Urinary bladder (tissue), 4 donors: ENCODE data around the gene SLC26A4. TPM values are rescaled to one million over a fixed set of nuclear protein-coding genes. Genes with fewer than 3 reads are reported as not detected.

Experiments
- DNase-seq: peaks from one replicate; pipeline ENCODE4 v3.0.0-alpha.2; 2015; ENCODE audit errors: extremely low spot score
- H3K27ac ChIP-seq: one replicate; pipeline ENCODE4 v1.5.1; 2013; ENCODE audit warnings: low read depth, mild to moderate bottlenecking, moderate library complexity
- H3K36me3 ChIP-seq: one replicate; pipeline ENCODE4 v1.6.1; 2013; ENCODE audit warnings: mild to moderate bottlenecking, moderate library complexity; ENCODE audit not compliant: insufficient read depth
- H3K4me1 ChIP-seq: one replicate; pipeline ENCODE4 v1.6.1; 2013; ENCODE audit warnings: mild to moderate bottlenecking, moderate library complexity; ENCODE audit not compliant: insufficient read depth
- H3K4me3 ChIP-seq: one replicate; pipeline ENCODE4 v1.5.1; 2013; ENCODE audit warnings: low read depth, low read length
- WGBS: extraction: QIAGEN DNeasy Blood & Tissue Kit; methylation state at CpG from one replicate; pipeline ENCODE4 v1.1.7; 2013; 5-methylcytosine and 5-hydroxymethylcytosine counted together
- polyA plus RNA-seq: library from polyadenylated mRNA; stranded (reverse); fragments of 200-250 nt; gene quantifications from one replicate; pipeline ENCODE4 v1.2.3, GENCODE V29; 2013
- total RNA-seq: library from RNA; depleted of rRNA; stranded (reverse); fragments of >200 nt; gene quantifications from one replicate; pipeline ENCODE4 v1.2.3, GENCODE V29; 2014
- donor health status: healthy with polysubstance abuse.
- donor health status: healthy.

Gene SLC26A4
- total and polyA plus RNA-seq, 2 donors: 0.37 to 1.1 TPM

- no peak for DNase-seq
- H3K27ac ChIP-seq: no peak overlapping the region
- no peaks in the 10 kb centered on the region for H3K4me1 ChIP-seq
- 81% methylated on average over 4 of the region's 4 CpGs for WGBS
- no peak overlapping the region for H3K4me3 ChIP-seq
- no peaks in the 10 kb centered on the region for H3K36me3 ChIP-seq
Observed at GRCh38 chr7:107668296-107668695, 7.7 kb downstream of the SLC26A4 start.

- WGBS: 91% methylated on average over 3 of the region's 3 CpGs
- Histone ChIP-seq H3K36me3 (no peaks in the 10 kb centered on the region), H3K27ac (no peak overlapping the region), H3K4me3 (no peak overlapping the region), H3K4me1 (no peaks in the 10 kb centered on the region)
- no peak for DNase-seq
Observed at GRCh38 chr7:107672183-107672582, 11.6 kb downstream of the SLC26A4 start.

GRCh38 chr7:107676249-107676648, 15.6 kb downstream of the SLC26A4 start:
- no peak overlapping the region for H3K27ac ChIP-seq
- 70% methylated on average over 2 of the region's 2 CpGs for WGBS
- no peak overlapping the region for H3K4me3 ChIP-seq
- H3K36me3 ChIP-seq: no peaks in the 10 kb centered on the region
- no peak for DNase-seq
- no peaks in the 10 kb centered on the region for H3K4me1 ChIP-seq

GRCh38 chr7:107678110-107678753, 17.6 kb downstream of the SLC26A4 start:
- H3K27ac ChIP-seq: no peak overlapping the region
- H3K36me3 ChIP-seq: no peaks in the 10 kb centered on the region
- DNase-seq: no peak
- H3K4me3 ChIP-seq: no peak overlapping the region
- no peaks in the 10 kb centered on the region for H3K4me1 ChIP-seq
- 91% methylated on average over 1 of the region's 1 CpG for WGBS

- DNase-seq: no peak
- Histone ChIP-seq H3K4me1 (no peaks in the 10 kb centered on the region), H3K36me3 (no peaks in the 10 kb centered on the region), H3K27ac (no peak overlapping the region), H3K4me3 (no peak overlapping the region)
- 64% methylated on average over 1 of the region's 1 CpG for WGBS
Observed at GRCh38 chr7:107680478-107680877, 19.9 kb downstream of the SLC26A4 start.

GRCh38 chr7:107682886-107683285, 22.3 kb downstream of the SLC26A4 start:
- 69% methylated on average over 5 of the region's 5 CpGs for WGBS
- Histone ChIP-seq H3K27ac (no peak overlapping the region), H3K4me1 (no peaks in the 10 kb centered on the region), H3K36me3 (no peaks in the 10 kb centered on the region), H3K4me3 (no peak overlapping the region)
- DNase-seq: no peak

- H3K36me3 ChIP-seq: no peaks in the 10 kb centered on the region
- 64% methylated on average over 2 of the region's 2 CpGs for WGBS
- no peak overlapping the region for H3K27ac ChIP-seq
- no peak for DNase-seq
- H3K4me3 ChIP-seq: no peak overlapping the region
- H3K4me1 ChIP-seq: no peaks in the 10 kb centered on the region
Observed at GRCh38 chr7:107684287-107684686, 23.7 kb downstream of the SLC26A4 start.

- 87% methylated on average over 1 of the region's 1 CpG for WGBS
- Histone ChIP-seq H3K4me1 (no peaks in the 10 kb centered on the region), H3K36me3 (no peaks in the 10 kb centered on the region), H3K27ac (no peak overlapping the region), H3K4me3 (no peak overlapping the region)
- no peak for DNase-seq
Observed at GRCh38 chr7:107684947-107685463, 24.4 kb downstream of the SLC26A4 start.

GRCh38 chr7:107686816-107687387, 26.3 kb downstream of the SLC26A4 start:
- DNase-seq: no peak
- H3K4me1 ChIP-seq: no peaks in the 10 kb centered on the region
- 90% methylated on average over 5 of the region's 5 CpGs for WGBS

GRCh38 chr7:107687656-107688055, 27.0 kb downstream of the SLC26A4 start:
- 79% methylated on average over 3 of the region's 3 CpGs for whole genome bisulfite sequencing
- Histone ChIP-seq H3K27ac (no peak overlapping the region), H3K4me1 (no peaks in the 10 kb centered on the region), H3K4me3 (no peak overlapping the region), H3K36me3 (no peaks in the 10 kb centered on the region)
- DNase-seq: no peak

More at GRCh38 chr7:107686816-107687387, 26.3 kb downstream of the SLC26A4 start:
- Histone ChIP-seq H3K4me3 (no peak overlapping the region), H3K27ac (no peak overlapping the region), H3K36me3 (no peaks in the 10 kb centered on the region)

- DNase-seq: no peak
- no peak overlapping the region for H3K4me3 ChIP-seq
- WGBS: 96% methylated on average over 2 of the region's 2 CpGs
- H3K36me3 ChIP-seq: no peaks in the 10 kb centered on the region
- no peaks in the 10 kb centered on the region for H3K4me1 ChIP-seq
- no peak overlapping the region for H3K27ac ChIP-seq
Observed at GRCh38 chr7:107689553-107689952, 28.9 kb downstream of the SLC26A4 start.

- Histone ChIP-seq H3K36me3 (no peaks in the 10 kb centered on the region), H3K4me1 (no peaks in the 10 kb centered on the region), H3K27ac (no peak overlapping the region), H3K4me3 (no peak overlapping the region)
- 90% methylated on average over 7 of the region's 7 CpGs for WGBS
- DNase-seq: no peak
Observed at GRCh38 chr7:107690084-107690483, 29.5 kb downstream of the SLC26A4 start.

GRCh38 chr7:107690611-107691010, 30.0 kb downstream of the SLC26A4 start:
- 9% methylated on average over 2 of the region's 2 CpGs for WGBS
- no peak for DNase-seq
- Histone ChIP-seq H3K36me3 (no peaks in the 10 kb centered on the region), H3K27ac (no peak overlapping the region), H3K4me3 (no peak overlapping the region), H3K4me1 (no peaks in the 10 kb centered on the region)

GRCh38 chr7:107691716-107692115, 31.1 kb downstream of the SLC26A4 start:
- Histone ChIP-seq H3K27ac (no peak overlapping the region), H3K4me1 (no peaks in the 10 kb centered on the region), H3K4me3 (no peak overlapping the region), H3K36me3 (no peaks in the 10 kb centered on the region)
- DNase-seq: no peak
- 47% methylated on average over 3 of the region's 3 CpGs for WGBS
